NCI-H146 (cell line): ENCODE results near the gene NFU1.
"Not testable (repeated sequence)": the region's sequence is repeated elsewhere in the genome, so short reads cannot be mapped to it uniquely, and the experiment has no call there.

Experiments
- DNase-seq: peaks from one replicate; lab custom pipeline; 2025; lab: John Stamatoyannopoulos, UW

NFU1 gene

DNA sequence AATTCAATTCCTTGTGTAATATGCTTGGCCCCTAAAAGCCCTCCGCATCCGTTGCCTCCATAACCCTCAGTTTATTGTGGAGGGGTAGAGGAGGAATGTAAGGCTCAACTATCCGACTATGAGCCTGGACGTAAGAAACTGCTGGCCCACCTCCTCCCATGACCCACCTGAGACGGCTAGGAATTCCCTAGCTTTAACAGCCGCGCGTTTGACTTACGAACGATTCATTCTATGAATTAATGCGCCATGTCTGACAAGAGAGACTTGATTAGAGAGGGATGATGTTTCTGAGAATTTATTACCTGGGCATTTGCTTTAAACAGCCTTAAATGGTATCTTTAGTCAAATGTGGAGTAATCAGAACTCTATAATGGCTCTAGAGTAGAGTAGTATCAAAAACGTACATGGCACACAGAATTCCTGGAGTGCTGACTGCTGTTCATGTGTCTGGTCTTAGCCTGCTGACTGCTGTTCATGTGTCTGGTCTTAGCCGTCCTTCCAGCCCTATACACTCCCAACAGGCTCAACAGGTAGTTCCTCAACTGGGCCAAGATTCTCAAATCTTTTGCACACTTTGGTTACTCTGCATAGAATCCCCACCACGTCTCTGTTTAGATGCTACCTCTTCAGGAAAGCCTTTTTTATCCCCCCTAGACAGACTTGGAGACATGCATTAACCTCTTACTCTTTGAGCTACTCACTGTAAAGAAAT lies 49.3 kb downstream of the NFU1 start:
- DNase-seq: peak; percentile 31

DNA sequence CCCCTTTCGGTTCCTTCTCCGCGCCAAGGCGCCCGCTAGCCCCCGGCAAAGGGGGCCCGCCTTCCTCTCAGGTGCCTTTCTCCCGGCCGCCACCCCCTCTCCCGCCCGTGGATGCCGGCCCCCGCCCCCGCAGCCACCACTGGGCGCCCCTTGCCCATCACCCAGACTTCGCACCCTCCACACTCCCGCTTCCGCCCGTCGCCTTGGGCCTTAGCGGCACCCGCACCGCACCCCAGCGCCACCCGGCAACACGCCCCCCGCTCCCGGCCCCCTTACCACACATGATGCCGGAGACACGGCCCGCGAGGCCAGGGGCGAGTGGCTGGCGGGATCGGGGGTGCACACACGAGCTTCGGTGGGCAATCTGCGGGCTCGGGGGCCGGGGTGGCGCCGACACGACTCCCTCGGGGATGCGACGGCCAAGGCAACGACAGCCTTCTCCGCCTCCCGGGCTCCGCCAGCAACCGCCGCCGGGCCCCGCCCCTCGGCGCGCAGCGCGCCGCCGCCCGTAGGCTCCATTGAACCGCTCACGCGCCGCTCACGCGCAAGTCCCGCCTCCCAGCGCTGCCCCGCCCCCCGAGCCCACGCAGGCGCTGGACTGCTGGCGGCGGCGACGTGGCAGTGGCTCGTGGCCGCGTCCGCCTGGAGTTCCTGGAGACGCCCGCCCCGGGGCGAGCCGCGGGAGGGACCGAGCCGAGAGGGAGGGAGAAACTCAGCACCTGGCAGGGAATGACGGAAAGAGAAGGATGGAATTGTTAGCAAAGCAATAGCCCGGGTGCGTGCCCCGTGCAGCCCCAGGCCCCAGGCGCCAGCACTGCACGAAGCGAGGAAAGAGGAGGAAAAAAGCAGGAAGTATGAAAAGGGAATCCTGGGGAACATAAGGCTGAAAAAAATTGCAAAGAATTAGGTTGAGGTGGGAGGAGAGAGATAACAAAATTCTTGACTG lies 50.2 kb downstream of the NFU1 start, which contains the start of gene GFPT1:
Gene GFPT1, minus strand, starts transcription at position 439 of the 946 bp plus-strand sequence. Its CDS starts 156 bp downstream, at position 283.
- DNase-seq: peak; percentile 96

DNA sequence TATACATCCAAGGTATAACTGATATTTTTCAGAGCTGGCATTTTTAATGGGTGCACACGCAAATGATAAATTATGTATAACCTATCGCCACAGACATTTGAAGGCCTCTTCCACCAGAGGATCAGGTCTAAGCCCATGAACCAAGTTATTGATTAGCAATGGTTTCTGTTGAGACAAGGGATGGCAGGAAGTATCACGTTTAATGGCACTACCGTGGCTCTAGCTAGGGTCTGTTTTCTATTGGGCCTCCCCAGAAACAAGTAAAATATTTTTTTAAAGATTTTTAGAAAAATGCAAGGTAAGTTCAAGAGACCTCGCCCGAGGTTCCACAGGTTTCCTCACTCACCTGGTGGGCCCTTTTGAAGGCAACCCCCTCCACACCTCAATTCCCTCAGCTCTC lies 50.9 kb downstream of the NFU1 start:
- DNase-seq: peak; percentile 37

DNA sequence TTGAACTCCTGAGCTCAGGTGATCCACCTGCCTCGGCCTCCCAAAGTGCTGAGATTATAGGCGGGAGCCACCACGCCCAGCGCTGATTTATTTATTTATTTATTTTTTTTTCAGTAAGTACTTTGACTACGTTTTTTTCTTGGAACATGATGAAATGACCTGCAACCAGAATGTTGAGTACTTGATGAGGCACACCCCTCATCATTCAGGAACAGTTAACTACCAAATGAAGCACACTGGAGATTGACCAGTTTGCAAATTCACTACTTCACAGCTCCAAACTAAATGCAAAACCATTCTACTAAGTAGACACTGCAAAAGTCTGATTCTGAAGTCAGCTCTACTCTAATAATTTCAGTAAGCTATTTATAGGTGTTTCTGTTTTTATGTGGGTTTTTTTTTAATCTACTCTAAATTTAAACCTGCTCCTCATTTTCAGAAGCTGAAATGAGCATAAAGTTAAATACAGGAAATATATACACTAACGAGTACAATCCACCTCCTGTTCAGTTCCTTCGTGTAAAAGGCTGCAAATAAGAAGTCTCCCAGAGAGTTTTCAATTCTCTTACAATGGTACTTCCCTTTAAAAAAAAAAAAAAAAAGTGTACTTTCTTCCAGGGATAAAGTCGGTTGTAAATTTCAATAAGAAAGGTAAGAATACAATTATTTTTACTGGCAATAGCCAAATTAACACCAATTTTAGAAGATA lies 51.6 kb downstream of the NFU1 start:
- no peak for DNase-seq

DNA sequence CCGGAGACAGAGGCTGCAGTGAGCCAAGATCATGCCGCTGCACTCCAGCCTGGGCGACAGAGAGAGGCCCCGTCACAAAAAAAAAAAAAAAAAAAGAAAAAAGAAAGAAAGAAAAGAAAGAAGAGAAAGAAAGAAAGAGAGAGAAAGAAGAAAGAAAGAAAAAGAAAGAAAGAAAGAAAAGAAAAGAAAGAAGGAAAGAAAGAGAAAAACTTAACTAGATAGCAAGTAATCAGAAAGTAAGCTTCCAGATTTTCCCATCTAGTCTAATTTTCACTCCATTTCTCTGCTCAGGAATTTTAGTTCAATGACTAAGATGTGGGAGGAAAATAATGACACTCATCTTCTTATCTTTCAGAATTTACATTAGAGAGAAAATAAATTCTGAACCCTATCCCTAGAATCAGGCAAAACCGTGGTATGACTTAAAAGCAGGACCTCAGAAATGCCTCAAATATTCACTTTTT lies 52.6 kb downstream of the NFU1 start:
- DNase-seq: no peak

DNA sequence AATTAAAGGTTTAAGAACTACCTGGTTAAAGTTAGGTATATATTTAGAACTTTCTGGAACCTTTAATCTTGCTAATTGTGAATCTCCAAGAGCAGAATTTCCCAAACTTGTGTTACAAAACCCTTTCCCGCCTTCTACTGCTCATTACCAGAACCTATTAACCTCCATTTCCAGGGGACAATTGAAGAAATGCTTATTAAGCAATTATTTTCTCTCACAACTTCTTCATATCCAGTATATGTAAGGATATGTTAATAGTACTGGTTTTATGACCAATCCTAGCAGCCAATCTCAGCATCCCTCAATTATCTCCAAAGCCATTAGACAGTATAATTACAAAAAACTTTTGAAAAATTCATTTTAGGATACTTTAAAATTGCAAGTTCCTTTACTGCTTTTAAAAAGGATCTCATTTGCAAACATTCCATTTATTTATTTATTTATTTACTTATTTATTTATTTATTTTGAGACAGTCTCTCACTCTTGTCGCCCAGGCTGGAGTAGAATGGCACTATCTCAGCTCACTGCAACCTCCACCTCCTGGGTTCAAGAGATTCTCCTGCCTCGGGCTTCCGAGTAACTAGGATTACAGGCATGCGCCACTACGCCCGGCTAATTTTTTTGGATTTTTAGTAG lies 53.9 kb downstream of the NFU1 start:
- no peak for DNase-seq

DNA sequence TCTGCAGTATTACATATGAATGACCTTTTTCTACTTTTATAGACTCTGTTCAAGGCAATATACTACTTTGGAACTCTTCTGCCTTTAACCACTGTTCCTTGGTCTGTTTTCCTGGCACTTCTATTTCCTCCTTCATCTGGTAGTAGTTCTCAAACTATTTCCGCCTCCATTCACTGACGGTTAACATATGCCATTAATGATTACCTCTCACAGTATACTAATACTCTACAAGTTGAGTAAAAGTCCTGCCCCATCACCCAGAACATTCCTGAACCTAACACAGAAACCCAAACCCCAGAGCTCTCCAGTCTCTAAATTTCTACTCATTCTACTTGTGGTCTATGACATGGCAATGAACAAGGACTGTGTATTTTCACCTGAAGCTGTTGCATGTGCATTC lies 54.7 kb downstream of the NFU1 start:
- DNase-seq: no peak

DNA sequence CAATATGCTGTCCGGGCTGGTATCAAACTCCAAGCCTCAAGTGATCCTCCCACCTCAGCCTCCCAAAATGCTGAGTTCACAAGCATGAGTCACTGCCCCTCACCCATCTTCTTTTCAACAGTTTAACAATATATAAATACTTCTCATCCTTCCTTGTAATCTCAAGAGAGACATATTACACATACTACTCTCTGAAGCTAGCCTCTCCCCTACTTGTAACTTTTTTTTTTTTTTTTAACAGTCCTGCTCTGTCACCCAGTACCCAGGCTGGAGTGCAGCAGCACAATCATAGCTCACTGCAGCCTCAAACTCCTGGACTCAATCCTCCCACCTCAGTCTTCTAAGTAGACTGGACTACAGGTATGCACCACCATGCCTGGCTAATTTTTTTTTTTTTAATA lies 55.9 kb downstream of the NFU1 start:
- no peak for DNase-seq

DNA sequence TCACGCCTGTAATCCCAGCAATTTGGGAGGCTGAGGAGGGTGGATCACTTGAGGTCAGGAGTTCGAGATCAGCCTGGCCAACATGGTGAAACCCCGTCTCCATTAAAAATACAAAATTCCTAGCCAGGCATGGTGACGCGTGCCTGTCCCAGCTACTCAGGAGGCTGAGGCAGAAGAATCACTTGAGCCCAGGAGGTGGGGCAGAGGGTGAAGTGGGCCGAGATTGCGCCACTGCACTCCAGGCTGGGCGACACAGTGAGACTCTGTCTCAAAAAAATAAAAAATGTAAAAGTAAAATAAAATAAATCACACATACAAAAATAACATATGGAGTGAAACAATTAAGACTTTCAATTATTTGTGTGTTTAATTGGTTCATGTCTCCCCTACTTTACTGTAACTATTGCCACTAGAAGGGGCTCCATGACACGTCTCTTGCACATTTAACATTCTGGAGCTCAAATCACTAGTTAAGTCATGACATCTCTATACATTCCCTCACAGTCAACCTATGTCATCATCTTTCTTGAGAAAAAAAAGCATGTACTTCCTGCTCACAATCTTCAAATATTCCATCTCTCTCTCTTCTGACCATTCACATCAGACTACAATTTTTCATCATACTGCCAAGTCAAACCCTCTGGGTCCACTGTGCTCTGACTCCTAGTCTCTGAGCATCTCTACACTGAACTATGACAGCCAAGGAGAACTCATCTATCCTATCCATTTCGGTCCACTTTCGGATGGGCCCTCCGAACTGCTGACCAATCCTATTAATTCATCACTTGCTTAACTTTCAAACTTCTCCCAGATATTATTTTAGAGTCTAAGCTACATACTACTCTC lies 56.9 kb downstream of the NFU1 start:
- DNase-seq: no peak

DNA sequence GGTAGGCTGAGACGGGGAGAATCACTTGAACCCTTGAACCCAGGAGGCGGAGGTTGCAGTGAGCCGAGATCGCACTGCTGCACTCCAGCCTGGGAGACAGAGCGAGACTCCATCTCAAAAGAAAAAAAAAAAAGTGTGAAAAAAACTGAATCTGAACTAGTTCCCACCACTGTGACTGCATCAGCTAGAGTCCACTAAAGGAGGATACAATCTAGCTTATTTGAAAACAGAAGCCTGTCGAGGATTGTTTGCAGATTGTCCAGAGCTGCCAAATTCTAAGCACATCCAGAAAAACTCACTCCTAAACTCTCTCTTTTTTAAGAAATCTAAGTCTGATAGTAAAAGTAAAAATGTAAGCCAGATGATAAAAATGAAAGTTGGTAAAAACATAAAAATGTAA lies 60.8 kb downstream of the NFU1 start:
- DNase-seq: peak; percentile 24

DNA sequence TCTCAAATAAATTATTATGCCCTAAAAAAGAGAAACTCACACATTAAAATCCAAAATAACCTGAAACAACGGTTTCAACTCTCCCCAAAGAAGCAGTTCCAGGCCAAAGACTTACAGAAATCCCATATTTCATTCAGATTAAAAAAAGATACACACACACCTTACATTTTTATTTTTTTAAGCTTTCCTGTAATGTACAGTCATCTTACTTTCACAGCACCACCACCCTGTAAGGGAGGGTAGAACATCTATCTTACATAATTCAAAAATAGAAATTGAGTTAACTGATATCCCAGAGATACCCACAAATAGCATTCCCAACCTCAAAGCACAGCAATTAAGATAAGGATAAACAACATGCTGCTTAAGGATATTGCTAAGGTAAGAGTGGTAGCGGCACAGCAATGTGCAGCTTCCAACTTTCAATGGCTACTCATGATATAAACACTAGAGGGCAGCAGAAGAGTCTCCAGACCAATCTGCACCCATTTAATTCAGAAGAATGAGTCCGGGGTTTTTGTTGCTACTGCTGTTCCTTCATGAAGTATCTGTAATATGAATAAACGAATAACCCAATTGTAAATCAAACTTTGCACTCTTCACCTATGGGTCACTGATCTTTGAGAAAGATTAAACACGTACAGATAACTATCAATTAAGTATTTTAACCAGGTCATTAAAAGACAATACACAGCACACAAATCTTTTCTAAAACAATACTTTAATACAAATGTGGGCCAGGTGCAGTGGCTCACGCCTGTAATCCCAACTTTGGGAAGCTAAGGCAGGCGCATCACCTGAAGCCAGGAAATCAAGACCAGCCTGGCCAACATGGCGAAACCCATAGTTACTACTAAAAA lies 61.5 kb downstream of the NFU1 start:
- DNase-seq: peak; percentile 68

DNA sequence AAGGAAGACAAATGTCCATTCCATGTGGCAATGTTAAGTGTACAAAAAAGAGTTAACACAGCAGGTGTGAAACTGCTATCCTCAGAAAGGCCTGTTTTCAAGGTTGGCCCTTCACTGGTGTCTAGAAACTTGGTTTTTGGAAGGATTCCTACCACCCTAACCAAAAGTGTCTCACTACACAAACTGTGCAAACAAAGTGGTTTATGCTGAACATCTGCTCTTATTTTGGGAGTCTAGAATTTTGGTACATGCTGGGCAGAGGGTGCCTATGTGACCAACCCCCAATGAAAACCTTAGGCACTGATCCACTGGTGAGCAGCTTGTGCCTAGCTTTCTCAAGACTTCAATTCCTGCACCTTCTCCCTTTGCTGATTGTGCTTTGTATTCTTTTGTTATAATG lies 64.5 kb downstream of the NFU1 start:
- no peak for DNase-seq

DNA sequence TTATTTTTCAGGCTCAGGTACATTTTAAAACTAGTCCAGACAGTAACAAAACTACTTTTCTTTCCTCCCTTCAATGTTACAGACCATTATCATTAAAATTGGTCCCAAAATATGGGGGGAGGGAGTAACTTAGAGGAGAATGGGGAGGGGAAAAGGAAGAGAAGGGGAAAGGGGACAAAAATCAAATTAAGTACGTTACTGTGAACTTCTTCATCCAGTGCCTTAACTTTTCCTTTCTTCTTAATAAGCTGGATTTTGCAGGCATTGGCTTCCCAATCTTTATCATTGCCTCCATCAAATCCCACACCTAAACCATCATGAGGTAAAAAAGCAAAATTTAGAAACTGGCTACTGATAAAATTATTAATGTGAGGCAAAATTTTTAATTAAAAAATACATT lies 67.4 kb downstream of the NFU1 start:
- no peak for DNase-seq

DNA sequence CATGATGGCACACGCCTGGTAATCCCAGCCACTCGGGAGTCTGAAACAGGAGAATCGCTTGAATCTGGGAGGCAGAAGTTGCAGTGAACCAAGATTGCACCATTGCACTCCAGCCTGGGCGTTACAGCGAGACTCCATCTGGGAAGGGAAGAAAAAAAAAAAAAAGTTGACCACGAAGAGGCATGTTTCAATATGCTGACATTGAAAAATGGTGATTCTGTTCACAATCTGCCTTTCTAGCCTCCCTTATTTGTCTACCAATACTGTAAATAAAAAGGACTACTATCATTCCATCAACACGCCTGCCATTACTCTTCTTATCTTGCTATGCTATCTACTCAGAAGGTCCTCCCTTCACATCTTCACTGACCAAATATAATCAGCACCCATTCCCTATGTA lies 68.6 kb downstream of the NFU1 start:
- DNase-seq: no peak

DNA sequence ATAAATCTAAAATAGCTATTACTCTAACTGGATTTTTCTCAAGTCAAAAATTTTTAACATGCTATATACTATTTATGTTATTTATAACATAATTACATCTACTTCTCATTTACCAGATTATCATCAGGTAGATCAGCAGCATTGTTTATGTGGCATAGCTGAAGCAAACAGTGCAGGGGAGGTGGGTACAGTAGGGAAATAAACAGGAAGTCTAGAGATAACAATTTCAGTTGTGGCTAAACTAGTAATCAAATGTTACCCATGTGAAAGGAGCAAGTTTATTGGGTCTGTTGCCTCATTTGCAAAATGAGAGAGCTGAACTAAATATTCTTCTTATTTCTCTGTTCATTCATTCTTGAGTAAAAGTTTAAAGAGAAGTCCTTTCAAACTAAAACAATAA lies 77.9 kb downstream of the NFU1 start:
- no peak for DNase-seq

DNA sequence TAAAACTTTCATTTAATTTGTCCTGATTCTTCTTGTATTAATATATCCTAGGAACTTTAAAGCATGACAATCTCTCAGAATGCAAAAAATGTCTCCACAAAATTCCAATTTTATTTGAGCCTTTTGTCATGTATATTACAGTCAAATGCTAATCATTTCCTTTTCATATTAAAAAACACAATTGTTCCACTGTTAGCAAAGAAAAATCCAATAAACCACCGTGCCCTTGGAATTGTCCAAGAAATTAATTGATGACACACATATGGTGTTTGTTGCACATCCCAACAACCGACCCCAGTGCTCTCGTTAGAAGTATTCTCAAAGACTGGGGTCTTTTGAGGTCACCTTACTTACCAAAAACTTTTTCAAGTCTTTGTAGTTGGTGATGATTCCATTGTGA lies 78.3 kb downstream of the NFU1 start:
- no peak for DNase-seq

DNA sequence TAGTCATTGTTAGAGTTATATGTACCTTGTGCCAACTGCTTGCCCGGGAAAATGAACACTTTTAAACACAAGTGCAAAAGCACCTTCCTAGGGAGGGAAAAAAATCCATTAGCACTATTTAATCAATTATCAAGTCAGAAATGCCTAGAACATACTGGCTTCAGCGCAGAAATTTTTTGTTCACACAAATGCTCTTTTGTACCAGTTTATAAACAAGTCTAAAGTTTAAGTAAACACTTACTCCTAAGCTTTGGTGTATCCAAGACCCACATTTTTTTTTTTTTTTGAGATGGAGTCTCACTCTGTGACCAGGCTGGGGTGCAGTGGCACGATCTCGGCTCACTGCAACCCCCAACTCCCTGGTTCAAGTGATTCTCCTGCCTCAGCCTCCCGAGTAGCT lies 80.8 kb downstream of the NFU1 start:
- no peak for DNase-seq

DNA sequence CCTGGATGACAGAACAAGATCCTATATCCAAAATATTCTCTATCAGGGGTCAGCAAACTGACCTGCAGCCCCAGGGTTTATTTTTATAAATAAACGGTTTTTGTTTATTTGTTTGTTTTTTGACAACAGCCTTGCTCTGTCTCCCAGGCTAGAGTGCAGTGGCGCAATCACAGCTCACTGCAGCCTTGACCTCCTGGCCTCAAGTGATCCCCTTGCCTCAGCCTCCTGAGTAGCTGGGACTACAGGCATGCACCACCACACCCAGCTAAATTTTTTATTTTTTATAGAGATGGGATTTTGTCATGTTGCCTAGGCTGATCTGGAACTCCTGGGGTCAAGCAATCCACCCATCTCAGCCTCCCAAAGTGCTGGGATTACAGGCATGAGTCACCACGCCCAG lies 82.3 kb downstream of the NFU1 start:
- not testable (repeated sequence) for DNase-seq

DNA sequence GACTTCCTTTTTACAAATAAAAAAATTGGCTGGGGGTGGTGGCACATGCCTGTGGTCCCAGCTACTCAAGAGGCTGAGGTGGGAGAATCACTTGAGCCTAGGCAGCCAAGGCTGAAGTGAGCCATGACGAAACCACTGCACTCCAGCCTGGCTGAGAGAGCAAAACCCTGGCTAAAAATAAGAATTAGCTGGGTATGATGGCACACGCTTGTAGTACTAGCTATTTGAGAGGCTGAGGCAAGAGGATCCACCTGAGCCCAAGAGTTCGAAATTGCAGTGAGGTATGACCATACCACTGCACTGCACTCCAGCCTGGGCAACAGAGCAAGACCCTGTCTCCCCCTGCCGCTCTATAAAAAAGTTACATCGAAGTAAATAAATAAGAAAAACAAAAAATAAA lies 83.9 kb downstream of the NFU1 start:
- DNase-seq: no peak

DNA sequence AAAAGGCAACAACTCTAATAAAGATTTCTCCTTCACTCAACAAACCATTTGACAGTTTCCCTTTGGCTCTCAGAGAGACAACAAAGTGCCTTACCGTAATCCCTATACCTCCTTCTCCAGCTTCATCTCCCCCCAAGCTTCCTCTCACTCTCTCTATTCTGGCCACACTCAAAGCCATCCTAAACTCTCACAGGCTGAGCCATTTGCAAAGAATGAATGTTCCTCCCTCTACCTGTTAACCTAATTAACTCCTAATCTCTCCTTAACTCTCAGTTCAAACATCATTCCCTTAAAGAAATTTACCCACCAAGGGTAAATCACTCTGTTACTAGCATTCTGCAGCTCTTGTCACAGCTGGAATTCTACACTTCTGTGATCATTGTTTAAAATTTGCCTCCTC lies 88.5 kb downstream of the NFU1 start:
- DNase-seq: no peak
